NCI-H2227 (cell line): ENCODE results near the gene AFF3.

Source experiments
- DNase-seq: peaks from one replicate; lab custom pipeline; 2025; ENCODE audit not compliant: unreplicated experiment; lab: John Stamatoyannopoulos, UW

AFF3 gene

DNA sequence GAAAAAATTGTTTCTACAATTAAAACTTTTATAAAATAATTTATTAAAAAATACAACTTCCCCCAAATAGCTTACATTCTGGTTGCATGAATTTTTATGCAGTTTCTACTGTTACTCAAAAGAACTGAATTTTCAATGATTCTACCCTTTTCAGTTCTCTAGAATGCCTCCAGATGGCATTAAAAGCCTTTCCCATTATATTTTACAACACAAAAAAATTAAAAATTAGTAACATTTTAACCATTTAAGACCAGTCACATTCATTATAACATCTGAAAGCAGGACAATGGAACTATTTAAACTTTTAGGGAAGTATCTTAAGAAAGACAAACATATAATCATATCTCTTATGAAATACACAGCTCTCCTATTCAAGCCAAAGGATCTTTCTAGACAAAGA, 416.6 kb downstream of the AFF3 start:
- no peak for DNase-seq

DNA sequence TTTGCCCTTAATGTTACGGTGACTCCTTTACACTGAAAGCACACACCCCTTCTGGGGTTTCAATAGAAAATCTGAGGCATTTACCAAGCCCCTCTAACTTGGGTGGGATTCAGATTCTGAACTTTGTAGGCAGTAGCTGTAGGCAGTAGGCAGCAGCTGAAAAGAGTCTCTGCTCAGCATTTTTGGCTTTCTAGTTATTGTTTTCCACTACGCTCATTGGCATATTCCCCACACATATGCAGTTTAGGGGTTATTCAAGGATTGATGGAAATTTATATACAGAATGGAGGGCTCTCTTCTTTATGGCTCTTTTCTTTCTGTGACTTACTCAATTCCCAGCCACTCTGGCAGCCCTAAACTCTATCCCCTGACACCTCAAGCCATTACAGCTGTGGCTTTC, 419.9 kb downstream of the AFF3 start:
- no peak for DNase-seq

GRCh38 chr2:99719102-99719501, 423.3 kb downstream of the AFF3 start:
- DNase-seq, result no peak

GRCh38 chr2:99715956-99716355, 426.4 kb downstream of the AFF3 start:
- no peak for DNase-seq

- no peak for DNase-seq
Measured at GRCh38 chr2:99714349-99714748, 428.0 kb downstream of the AFF3 start.

DNA sequence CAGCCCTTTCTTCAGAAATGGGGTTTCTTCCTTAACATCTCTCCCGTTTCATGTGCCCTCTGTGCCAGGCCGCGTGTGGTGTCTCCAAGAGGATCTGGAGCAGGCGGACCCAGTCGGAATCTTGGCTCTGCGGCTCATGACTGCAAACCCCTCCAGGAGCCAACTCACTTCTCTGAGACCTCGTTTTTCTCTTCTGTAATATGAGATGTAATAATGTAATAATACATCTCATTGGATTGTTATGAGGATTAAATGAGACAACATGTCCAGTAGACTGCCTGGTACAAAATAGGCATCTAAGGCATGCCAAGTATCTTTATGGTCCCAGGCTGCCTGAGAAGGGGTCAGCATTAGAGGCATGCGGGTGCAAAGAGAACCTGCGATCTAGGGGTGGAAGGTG, 431.2 kb downstream of the AFF3 start:
- DNase-seq, result no peak

DNA sequence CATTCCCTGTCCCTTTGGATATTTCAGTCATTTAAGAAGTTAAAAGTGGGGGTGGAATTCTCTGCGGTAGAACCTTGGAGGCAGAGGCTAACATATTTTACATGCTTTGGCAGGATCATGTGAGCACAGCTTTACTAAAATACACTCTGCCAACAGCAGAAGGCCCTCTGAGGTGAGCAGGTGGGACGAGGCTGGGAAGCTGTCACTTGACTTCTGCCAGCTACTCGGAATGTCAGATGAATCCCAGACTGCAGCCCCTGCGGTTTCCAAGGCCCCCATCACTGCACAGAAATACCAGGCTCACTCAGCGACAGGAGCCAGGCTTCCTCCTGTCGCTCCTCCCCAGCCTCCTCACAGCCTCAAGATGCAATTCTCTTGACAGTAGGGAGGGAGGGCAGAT, 431.7 kb downstream of the AFF3 start:
- DNase-seq, result no peak

DNA sequence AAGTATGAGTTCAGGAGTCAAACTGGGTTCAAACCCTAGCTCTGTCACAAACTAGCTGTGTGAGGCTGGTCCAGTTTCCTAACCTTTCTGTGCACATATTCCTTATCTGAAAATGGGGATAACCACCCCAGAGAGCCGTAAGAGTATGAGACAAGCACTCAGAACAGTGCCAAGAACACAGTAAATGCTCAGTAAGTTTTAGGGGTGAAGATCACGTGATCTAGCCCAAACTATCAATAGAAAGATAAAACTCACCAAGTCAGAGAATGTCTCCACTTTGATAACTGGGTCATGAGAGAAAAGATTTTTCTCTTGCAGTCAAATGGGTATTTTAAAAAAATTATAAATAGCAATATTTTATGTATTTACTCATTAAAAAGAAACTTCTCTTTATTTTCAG, 433.2 kb downstream of the AFF3 start:
- no peak for DNase-seq

- no peak for DNase-seq
Measured at GRCh38 chr2:99708231-99708630, 434.2 kb downstream of the AFF3 start.

DNA sequence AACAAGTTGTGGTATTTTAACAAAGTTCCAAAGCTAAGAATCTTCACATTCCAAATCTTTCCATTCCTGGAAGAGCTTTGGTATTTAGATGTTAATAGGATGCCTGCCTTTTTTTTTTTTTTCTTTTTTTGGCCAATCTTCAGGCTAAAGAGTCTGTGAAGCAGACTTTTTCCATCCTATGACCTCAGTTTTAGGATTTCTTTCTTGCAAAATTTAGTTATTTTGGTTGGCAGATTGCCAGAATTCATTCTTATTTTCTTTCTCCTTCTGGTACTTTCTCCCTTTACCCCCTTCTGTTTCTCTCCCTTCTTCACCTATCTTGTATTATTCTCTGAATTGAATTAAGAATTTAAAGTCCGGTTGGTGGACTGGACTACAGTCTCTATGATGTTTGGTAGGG, 434.8 kb downstream of the AFF3 start:
- DNase-seq, result no peak

DNA sequence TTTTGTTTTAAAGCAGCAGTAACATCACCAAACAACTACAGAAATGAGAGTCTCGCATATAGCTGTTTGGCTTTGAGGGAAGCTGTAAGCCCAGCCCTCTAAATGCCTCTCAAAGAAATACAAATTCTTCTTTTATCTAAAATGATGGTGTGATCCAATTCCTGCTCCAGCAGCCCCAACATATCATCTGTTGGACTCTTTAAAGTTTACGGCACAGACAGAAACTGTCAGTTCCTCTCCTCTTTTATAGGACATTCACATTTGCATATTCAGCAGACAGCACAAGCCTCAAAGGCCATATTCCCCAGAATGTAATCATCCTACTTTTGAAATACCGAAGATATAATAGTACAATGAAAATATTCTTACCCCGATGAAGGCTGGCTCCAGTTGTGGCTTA, 435.7 kb downstream of the AFF3 start:
- no peak for DNase-seq

GRCh38 chr2:99701503-99701902, 440.9 kb downstream of the AFF3 start:
- no peak for DNase-seq

DNA sequence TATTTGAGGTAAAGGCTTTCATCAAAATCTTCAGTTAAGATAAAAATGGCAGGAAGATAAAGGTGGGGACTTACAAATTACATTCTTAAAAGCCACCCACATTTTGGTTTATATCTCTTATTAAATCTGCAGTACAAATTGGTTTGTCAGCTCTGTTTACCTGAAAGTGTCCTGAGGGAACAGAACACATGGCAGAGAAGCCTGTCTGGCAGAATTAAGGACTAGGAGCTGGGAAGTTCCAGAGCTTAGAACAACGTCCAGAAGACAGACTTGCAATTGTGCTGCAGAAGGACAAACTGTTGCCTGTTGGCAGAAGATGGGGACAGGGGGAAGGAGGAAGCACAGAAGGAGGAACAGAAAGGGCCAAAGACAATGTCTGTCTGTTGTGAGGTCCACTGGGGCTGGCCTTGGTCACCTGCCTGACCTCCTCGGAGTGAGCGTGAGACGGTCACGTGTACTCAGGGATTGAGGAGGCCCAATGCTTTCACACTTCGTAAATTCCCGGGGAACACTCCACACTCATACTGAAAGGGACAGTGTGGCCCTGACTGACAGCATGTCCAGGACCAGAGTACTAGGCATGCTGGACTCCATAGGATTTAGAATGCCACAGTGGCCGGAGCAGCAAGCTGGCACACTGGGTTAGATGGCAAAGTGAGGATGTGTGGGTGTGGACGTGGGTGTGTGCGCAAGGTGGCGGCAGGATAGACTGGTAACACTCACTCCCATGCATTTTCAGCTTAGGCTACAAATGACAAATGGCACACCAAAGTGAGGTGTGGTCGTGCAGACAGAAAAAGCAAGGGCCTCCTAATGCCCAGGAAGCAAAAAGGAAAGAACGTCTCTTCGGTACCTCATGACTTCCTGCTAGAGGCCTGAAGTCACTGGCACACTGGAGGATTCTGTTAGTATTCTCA, 441.6 kb downstream of the AFF3 start:
- no peak for DNase-seq

- DNase-seq, result no peak
Measured at GRCh38 chr2:99698896-99699295, 443.5 kb downstream of the AFF3 start.

- DNase-seq, result no peak
Measured at GRCh38 chr2:99697811-99698568, 444.4 kb downstream of the AFF3 start.

GRCh38 chr2:99695944-99696253, 446.5 kb downstream of the AFF3 start:
- no peak for DNase-seq

GRCh38 chr2:99695130-99695943, 447.1 kb downstream of the AFF3 start:
- DNase-seq, result no peak

DNA sequence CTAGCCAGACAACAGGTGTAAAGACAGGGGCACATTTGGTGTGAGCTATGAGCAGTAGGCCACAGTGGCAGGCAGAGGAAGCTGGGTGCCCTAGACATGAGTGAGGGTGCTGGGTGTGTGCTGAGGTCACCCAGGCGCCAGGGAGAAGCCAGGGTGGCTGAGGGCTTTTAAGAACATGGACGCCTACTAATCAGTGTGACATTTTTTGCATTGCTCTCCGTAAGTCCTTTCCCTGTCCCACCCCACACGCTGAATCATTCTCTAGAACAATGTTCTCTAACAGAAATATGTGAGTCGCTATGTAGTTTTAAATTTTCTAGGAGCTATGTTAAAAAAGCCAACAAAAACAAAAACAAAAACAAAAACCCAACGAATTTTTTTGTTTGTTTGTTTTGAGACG, 448.1 kb downstream of the AFF3 start:
- DNase-seq, result no peak

GRCh38 chr2:99692785-99693184, 449.6 kb downstream of the AFF3 start:
- DNase-seq, result no peak

- no peak for DNase-seq
Measured at GRCh38 chr2:99691926-99692325, 450.5 kb downstream of the AFF3 start.

- DNase-seq, result no peak
Measured at GRCh38 chr2:99689145-99689742, 453.1 kb downstream of the AFF3 start.
